Activated effector memory CD4-positive, alpha-beta T cell treated with anti-CD3 and anti-CD28 coated beads, Interleukin-2, amount 50 U/mL, for 16 hours (primary cell): Measurements from ENCODE around the gene DEUP1.

Experiments
- DNase-seq: peaks from one replicate; pipeline ENCODE4 v3.0.0-alpha.2; 2020

Gene DEUP1

GRCh38 chr11:93481279-93481678 lies 150.7 kb downstream of the DEUP1 start:
- no peak for DNase-seq

- no peak for DNase-seq
Observed at GRCh38 chr11:93481696-93482095, 151.2 kb downstream of the DEUP1 start.

GRCh38 chr11:93482556-93482955 lies 152.0 kb downstream of the DEUP1 start:
- DNase-seq, result no peak

- DNase-seq, result no peak
Observed at GRCh38 chr11:93484716-93485115, 154.2 kb downstream of the DEUP1 start.

- DNase-seq, result no peak
Observed at GRCh38 chr11:93485983-93486382, 155.4 kb downstream of the DEUP1 start.

- no peak for DNase-seq
Observed at GRCh38 chr11:93487032-93487483, 156.5 kb downstream of the DEUP1 start.
